ENCODE results near the gene MYCL. TPM values are rescaled to one million over a fixed set of nuclear protein-coding genes. Genes with fewer than 3 reads are reported as not detected.

Gene MYCL
- total RNA-seq, result 1 to 10 TPM; 4.3 to 8.2 (median 6.1) TPM

GRCh38 chr1:39901714-39902459 is at the start of gene MYCL:
Gene MYCL, minus strand, starts transcription at chr1:39901917. Its CDS starts 483 bp downstream, at chr1:39901434.
- DNase-seq, result peak; percentile 93 to 95
- H3K27me3 ChIP-seq, result peaks cover 0 to 22% (median 7%) of the 10 kb centered on the region in 4 donors
- 0% methylated on average over 35 of the region's 92 CpGs; no CpG with 5 or more reads in 1 of the 2 donors for WGBS, 2 donors
- TF ChIP-seq CTCF (IDR thresholded peaks at IDR 0.05) (peak; percentile 59 to 88 (median 78)), POLR2A (IDR thresholded peaks at IDR 0.05) (peak in 2 of 4 donors; percentile 68 to 79), POLR2AphosphoS5 (IDR thresholded peaks at IDR 0.05) (peak in 1 of 2 donors; percentile 84), EP300 (IDR thresholded peaks at IDR 0.05) (no peak)
- ATAC-seq (ENCODE audit: low FRiP score in 2 of 2), result peak; percentile 86 to 95
- H3K9me3 ChIP-seq, result no peaks in the 10 kb centered on the region
- peaks cover 18 to 33% (median 22%) of the 10 kb centered on the region in 4 donors for H3K4me1 ChIP-seq
- peak within 1 kb of the TSS; percentile 24 to 81 (median 58) for H3K27ac ChIP-seq
- peak within 1 kb of the TSS; percentile 45 to 74 (median 68) for H3K4me3 ChIP-seq
- no peaks in the 10 kb centered on the region for H3K36me3 ChIP-seq

- H3K4me1 ChIP-seq, result peaks cover 4 to 15% (median 6%) of the 10 kb centered on the region in 4 donors
- H3K4me3 ChIP-seq, result no peak overlapping the region
- H3K9me3 ChIP-seq, result no peaks in the 10 kb centered on the region
- no peaks in the 10 kb centered on the region for H3K27me3 ChIP-seq
- DNase-seq, result no peak
- 67 to 83% methylated on average over 2 of the region's 2 CpGs for WGBS, 2 donors
- no peak overlapping the region for H3K27ac ChIP-seq
- no peaks in the 10 kb centered on the region for H3K36me3 ChIP-seq
- no peak for ATAC-seq (ENCODE audit: low FRiP score in 2 of 2)
- no peak for TF ChIP-seq CTCF (IDR thresholded peaks at IDR 0.05)
- TF ChIP-seq POLR2A (IDR thresholded peaks at IDR 0.05), result no peak
- no peak for TF ChIP-seq EP300 (IDR thresholded peaks at IDR 0.05)
- no peak for TF ChIP-seq POLR2AphosphoS5 (IDR thresholded peaks at IDR 0.05)
These were observed 48.2 kb upstream of the MYCL start for GRCh38 chr1:39949891-39950290.

GRCh38 chr1:39947260-39947659 is 45.5 kb upstream of the MYCL start:
- H3K4me1 ChIP-seq, result peaks cover 0 to 2% (median 0%) of the 10 kb centered on the region in 4 donors
- H3K4me3 ChIP-seq, result no peak overlapping the region
- no peaks in the 10 kb centered on the region for H3K27me3 ChIP-seq
- DNase-seq (no peak), ATAC-seq (ENCODE audit: low FRiP score in 2 of 2) (no peak)
- H3K36me3 ChIP-seq, result no peaks in the 10 kb centered on the region
- no peak overlapping the region for H3K27ac ChIP-seq
- H3K9me3 ChIP-seq, result no peaks in the 10 kb centered on the region
- no peak for TF ChIP-seq EP300 (IDR thresholded peaks at IDR 0.05)
- TF ChIP-seq CTCF (IDR thresholded peaks at IDR 0.05), result no peak
- no peak for TF ChIP-seq POLR2A (IDR thresholded peaks at IDR 0.05)
- TF ChIP-seq POLR2AphosphoS5 (IDR thresholded peaks at IDR 0.05), result no peak
- 61 to 66% methylated on average over 4 of the region's 4 CpGs for WGBS, 2 donors

- Histone ChIP-seq H3K9me3 (no peaks in the 10 kb centered on the region), H3K27ac (no peak overlapping the region), H3K4me1 (peaks cover 0 to 2% (median 0%) of the 10 kb centered on the region in 4 donors), H3K36me3 (no peaks in the 10 kb centered on the region), H3K27me3 (no peaks in the 10 kb centered on the region), H3K4me3 (no peak overlapping the region)
- DNase-seq, result no peak
- WGBS, 2 donors, result 73 to 78% methylated on average over 3 to 4 of the region's 4 CpGs
- TF ChIP-seq CTCF (IDR thresholded peaks at IDR 0.05) (no peak), EP300 (IDR thresholded peaks at IDR 0.05) (no peak), POLR2AphosphoS5 (IDR thresholded peaks at IDR 0.05) (no peak)
- ATAC-seq (ENCODE audit: low FRiP score in 2 of 2), result no peak
These were observed 44.5 kb upstream of the MYCL start for GRCh38 chr1:39946216-39946615.

All from upper lobe of left lung (tissue), 6 donors.